ENCODE results near the gene GGCX. TPM values are rescaled to one million over a fixed set of nuclear protein-coding genes. Genes with fewer than 3 reads are reported as not detected.
A peak's percentile ranks its signal among the peaks of the same experiment; 100 is the strongest.
"Not testable (repeated sequence)": the region's sequence is repeated elsewhere in the genome, so short reads cannot be mapped to it uniquely, and the experiment has no call there.

GGCX gene
- total RNA-seq, 2 donors from 2014 or later: 21.2 to 21.5 TPM

DNA sequence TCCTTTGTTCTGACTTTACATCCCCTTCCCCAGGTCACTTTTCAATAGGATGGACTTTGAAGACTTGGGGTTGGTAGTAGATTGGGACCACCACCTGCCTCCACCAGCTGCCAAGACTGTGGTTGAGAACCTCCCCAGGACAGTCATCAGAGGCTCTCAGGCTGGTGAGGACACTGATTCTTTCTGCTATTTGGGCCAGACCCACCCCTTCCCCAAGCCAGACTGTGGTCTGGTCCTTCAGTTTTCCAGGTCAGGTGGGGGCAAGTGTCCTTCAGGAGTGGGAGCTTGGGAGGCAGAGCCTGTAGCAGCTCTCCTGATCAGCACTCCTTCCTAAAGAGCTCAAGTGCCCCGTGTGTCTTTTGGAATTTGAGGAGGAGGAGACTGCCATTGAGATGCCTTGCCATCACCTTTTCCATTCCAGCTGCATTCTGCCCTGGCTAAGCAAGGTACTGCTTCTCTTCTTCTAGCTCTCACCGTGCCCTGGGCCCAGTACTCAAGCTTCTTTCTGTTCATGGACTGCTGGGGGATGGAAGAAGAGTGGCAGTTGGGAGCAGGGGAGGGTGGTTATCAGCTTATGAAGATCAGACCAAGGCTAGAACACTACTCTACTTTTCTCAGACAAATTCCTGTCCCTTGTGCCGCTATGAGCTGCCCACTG lies 35.3 kb upstream of the GGCX start:
- ATAC-seq: no peak
- Mint-ChIP-seq H3K9me3 (no peaks in the 10 kb centered on the region), H3K27ac (peak overlapping the region; percentile 44 to 96)

DNA sequence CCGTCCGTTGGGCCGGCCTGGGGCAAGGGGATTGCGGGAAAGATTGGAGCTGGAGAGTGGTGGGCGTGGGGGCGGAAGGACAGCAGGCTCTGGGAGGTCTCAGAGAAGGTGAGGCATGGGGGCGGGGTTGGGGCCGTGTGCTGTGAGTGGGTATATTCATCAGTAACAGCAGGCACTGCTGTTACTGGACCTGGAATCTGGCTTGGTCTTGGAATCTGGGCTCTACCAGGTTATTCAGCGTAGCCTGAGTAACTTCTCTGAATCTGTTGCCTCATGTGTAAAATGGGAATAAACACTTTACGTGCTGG lies 34.7 kb upstream of the GGCX start:
- Mint-ChIP-seq H3K27ac (peak overlapping the region; percentile 96 to 99), H3K36me3 (peaks cover 13 to 16% of the 10 kb centered on the region in 2 donors), H3K9me3 (no peaks in the 10 kb centered on the region)
- DNase-seq (ENCODE audit: low spot score in 2 of 2) (no peak), ATAC-seq (peak in 1 of 2 donors; percentile 31)

More for the DNA sequence above, 35.3 kb upstream of the GGCX start:
- no peak for DNase-seq (ENCODE audit: low spot score in 2 of 2)
- peaks cover 13 to 16% of the 10 kb centered on the region in 2 donors for H3K36me3 Mint-ChIP-seq

DNA sequence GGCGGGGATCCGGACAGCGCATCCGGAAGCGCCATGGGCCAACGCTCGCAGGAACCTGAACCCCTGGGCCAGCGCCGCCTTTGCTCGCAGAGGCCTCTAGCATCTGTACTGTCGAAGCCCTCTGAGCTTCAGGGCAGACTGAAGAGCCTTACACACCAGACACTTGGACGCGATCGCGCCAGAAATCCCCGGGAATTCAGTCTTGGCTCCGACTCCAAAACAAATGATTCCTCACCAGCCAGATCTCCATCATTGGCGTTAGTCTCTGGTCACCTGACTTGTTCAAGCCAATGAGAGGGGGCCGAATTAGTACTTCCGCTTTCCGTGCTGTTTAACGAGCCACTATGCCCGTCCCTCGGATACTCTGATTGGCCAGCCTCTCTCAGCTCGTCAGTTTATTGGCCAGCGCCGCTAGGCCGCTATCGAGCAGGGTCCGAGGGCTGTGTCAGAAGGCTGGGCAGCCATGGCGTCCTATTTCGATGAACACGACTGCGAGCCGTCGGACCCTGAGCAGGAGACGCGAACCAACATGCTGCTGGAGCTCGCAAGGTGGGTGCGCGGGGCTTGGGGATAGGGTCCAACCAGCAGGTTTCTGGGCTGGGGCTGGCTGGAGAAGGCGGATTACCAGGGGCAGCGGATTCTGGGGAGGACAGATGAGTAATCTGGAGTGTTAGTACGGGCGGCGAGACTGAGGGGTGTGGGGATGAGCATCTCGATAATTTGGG lies 34.2 kb upstream of the GGCX start, which contains the start of gene RNF181:
RNF181 (plus strand) TSS at position 445 of the 725 bp plus-strand sequence; CDS start at position 464, 19 bp downstream.
- no peaks in the 10 kb centered on the region for H3K9me3 Mint-ChIP-seq
- peaks cover 13 to 16% of the 10 kb centered on the region in 2 donors for H3K36me3 Mint-ChIP-seq
- DNase-seq (ENCODE audit: low spot score in 2 of 2) (peak; percentile 87 to 94), ATAC-seq (peak; percentile 99)
- H3K27ac Mint-ChIP-seq: peak within 1 kb of the TSS; percentile 96 to 99

DNA sequence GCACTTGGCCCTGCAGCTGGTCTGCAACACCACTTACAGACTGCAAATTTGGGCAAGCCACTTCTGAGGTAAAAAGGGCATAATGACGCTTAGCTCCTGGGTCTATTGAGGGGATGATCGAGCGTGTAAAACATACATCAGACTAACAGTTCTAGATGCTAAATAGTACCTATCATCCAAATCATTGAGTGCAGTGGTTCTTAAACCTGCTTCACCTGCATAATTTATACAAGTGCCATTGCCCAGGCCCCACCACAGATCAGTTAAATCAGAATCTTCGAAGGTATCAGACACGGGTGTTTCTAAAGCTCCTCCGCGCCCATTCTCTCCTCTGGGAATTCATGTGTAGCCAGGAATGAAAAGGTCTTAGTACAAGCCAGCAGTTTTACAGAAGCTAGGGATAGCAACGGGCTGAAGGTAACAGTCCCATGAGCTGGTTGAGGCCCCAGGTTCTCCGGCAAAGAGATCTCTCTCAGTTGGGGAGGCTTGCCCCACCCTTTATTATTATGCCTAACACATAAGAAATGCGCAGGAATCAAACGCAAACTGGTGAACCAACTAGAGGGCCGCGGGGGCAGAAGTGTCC lies 33.5 kb upstream of the GGCX start:
- Mint-ChIP-seq H3K36me3 (peaks cover 13 to 16% of the 10 kb centered on the region in 2 donors), H3K27ac (peak overlapping the region; percentile 96 to 99), H3K9me3 (no peaks in the 10 kb centered on the region)
- DNase-seq (ENCODE audit: low spot score in 2 of 2) (no peak), ATAC-seq (no peak)

DNA sequence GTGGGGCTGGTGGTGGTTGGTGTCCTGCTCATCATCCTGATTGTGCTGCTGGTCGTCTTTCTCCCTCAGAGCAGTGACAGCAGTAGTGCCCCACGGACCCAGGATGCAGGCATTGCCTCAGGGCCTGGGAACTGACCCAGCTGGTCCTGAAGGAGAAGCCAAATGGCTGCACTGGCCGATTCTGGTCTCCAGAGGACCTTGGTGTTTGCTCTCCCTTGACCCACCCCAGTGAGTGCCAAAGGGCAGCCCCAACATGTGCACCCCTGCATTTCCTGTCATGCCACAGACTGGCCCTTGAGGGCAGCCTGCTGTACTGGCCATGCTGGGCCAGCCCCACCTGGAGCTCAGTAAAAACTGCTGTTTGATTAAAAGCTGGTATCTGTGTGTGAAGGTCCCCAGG lies 31.7 kb upstream of the GGCX start:
- Mint-ChIP-seq H3K9me3 (no peaks in the 10 kb centered on the region), H3K36me3 (peaks cover 13 to 16% of the 10 kb centered on the region in 2 donors)
- DNase-seq (ENCODE audit: low spot score in 2 of 2): no peak

DNA sequence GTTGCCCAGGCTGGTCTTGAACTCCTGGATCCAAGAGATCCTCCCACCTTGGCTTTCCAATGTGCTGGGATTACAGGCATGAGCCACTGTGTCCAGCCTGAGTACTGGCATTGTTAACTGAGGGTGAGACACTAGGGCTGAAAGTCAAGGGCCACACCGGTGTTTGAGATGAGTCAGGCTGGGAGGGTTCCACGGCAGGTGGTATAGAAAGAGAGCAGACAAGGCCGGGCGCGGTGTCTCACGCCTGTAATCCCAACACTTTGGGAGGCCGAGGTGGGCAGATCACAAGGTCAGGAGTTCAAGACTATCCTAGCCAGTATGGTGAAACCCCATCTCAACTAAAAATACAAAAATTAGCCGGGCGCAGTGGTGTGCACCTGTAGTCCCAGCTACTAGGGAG lies 31.0 kb upstream of the GGCX start:
- not testable (repeated sequence) for H3K9me3 Mint-ChIP-seq; ATAC-seq; H3K27ac Mint-ChIP-seq; DNase-seq (ENCODE audit: low spot score in 2 of 2)
- peaks cover 13 to 16% of the 10 kb centered on the region in 2 donors for H3K36me3 Mint-ChIP-seq

More for the DNA sequence above, 31.7 kb upstream of the GGCX start:
- H3K27ac Mint-ChIP-seq: peak overlapping the region in 1 of 2 donors; percentile 3
- ATAC-seq: no peak

DNA sequence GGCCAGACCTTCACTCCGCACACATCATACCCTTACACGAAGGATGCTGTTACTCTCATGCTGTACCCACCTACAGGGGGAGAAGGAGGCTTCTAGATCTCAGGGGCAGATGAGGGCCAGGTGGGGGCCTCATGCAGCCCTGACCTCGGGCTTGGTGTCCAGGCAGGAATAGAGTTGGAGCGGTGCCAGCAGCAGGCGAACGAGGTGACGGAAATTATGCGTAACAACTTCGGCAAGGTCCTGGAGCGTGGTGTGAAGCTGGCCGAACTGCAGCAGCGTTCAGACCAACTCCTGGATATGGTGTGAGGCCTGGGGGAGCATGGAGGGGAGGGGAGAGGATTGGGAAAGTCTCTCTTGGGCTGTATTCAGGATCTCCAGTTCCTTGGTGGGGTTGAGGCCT lies 30.3 kb upstream of the GGCX start:
- H3K9me3 Mint-ChIP-seq: no peaks in the 10 kb centered on the region
- peaks cover 13 to 16% of the 10 kb centered on the region in 2 donors for H3K36me3 Mint-ChIP-seq
- ATAC-seq: no peak
- H3K27ac Mint-ChIP-seq: no peak overlapping the region
- no peak for DNase-seq (ENCODE audit: low spot score in 2 of 2)

DNA sequence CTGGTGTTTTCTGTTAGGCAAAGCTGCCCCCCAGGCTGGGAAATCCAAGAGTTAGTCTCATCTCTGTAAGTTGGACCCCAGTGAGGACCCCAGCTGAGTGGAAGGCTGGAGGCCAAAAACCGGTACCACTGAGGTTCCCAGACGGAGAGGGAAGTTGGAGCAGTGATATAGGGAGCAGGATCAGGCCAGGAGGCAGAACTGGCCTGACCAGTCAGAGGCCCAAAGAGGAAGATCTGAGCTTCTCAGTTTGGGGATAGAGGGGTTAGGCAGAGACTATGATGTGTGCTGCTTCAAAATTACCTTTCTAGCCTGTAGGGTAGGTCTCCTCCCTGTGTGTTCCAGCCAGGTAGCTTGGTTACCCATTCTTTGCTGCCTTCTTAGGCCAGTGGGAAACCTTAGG lies 29.7 kb upstream of the GGCX start:
- no peak for ATAC-seq
- Mint-ChIP-seq H3K27ac (peak overlapping the region in 1 of 2 donors; percentile 42), H3K9me3 (no peaks in the 10 kb centered on the region), H3K36me3 (peaks cover 10 to 13% of the 10 kb centered on the region in 2 donors)
- no peak for DNase-seq (ENCODE audit: low spot score in 2 of 2)

DNA sequence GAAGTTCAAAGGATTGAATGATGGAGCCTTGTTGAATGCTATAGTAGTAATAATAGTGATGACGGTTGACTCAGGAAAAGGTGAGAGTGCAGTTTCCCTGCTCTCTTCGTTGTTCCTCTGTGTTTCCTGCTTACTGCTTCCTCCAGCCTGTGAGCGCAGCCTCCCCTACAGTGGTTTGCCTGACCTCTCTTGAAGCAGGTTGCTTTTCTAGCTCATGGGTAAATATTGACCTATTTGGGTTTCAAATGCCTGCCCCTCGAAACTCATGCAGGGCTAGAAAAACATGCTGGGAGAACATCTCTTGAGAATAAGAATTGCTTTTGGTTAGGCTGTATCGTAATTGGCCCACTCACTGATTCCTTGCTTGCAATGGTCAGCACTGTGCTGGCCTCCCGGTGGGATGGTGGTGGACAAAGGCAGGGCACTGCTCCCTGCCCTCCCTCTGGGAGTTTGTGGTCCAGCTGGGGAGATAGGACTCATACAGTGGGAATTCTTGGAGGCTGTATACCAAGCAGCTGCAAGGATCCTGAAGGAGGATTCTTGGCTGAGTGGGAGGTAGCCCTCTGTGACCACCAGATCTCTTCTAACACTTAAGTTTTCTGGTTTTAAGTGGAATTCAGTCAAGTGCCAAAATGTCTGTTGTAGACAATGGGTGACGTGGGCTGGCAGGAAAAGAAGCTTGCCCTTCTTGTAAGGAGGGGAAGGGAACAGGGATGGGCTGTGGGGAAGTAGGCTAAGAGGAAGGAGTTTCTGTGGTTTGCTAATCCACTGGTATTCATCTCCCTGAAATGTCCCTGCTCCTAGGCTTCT lies 28.9 kb upstream of the GGCX start:
- DNase-seq (ENCODE audit: low spot score in 2 of 2): no peak
- no peak for ATAC-seq
- no peaks in the 10 kb centered on the region for H3K9me3 Mint-ChIP-seq
- peak overlapping the region in 1 of 2 donors; percentile 42 for H3K27ac Mint-ChIP-seq
- peaks cover 3 to 8% of the 10 kb centered on the region in 2 donors for H3K36me3 Mint-ChIP-seq

DNA sequence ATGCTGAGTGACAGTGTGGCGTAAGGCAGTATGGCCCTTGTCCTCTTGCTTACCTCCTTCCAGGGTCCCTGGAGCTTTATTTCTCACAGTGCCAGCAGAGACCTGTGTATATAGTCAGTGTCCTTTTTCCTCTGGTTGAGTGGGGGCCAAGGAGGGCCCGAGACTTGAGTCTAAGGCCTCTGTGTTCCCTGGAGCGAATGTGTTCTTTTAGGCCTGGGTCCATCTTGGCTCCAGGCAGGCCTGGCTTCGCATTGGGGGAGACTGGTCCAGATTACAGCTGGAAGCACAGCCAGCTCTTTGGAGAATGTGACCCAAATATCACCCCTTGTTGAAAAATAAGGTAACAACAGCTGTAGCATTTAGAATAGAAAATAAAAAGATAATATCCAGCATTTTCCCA lies 27.9 kb upstream of the GGCX start:
- Mint-ChIP-seq H3K36me3 (no peaks in the 10 kb centered on the region), H3K9me3 (no peaks in the 10 kb centered on the region), H3K27ac (no peak overlapping the region)
- ATAC-seq: no peak
- no peak for DNase-seq (ENCODE audit: low spot score in 2 of 2)

DNA sequence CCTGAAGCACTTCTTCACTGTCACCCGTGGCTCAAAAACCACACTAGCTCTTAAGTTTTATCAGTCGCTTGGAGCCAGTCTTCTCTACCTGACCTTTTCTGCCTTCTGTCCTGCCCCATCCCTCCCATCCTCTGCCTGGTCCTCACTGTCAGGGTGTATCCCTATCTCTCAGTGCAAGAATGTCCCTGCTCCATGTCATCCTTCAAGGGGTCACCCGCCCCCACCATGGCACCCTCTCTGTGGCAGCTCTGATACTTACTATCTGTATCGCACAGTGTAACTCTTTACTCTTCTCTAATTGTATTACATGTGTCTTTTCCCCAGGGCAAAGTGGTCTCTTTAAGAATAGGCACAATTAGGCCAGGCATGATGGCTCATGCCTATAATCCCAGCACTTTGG lies 27.4 kb upstream of the GGCX start:
- ATAC-seq (no peak), DNase-seq (ENCODE audit: low spot score in 2 of 2) (no peak)
- peak overlapping the region in 1 of 2 donors; percentile 24 for H3K27ac Mint-ChIP-seq
- H3K9me3 Mint-ChIP-seq: no peaks in the 10 kb centered on the region
- no peaks in the 10 kb centered on the region for H3K36me3 Mint-ChIP-seq

DNA sequence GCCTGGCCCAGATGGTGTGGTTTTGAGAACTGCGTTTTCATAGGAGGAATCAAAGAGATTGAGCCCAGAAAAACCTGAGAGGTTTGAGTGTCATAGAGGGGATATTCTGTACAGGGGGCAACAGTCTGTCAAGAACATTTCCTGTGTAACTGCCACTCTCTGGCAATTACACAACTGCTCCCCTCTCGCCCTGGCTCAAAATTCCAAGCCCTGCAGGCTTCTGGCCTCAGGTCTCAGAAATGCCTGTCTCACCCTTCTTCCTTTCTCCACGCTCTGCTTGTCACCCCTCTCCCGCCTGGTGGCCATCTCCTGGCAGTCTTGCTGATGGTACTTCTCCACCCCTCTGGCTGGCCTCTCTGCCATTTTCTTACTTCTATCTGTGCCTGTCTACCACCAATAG lies 26.9 kb upstream of the GGCX start:
- H3K36me3 Mint-ChIP-seq: peaks cover 0 to 4% of the 10 kb centered on the region in 2 donors
- DNase-seq (ENCODE audit: low spot score in 2 of 2) (no peak), ATAC-seq (no peak)
- H3K9me3 Mint-ChIP-seq: no peaks in the 10 kb centered on the region
- H3K27ac Mint-ChIP-seq: peak overlapping the region; percentile 24 to 37

DNA sequence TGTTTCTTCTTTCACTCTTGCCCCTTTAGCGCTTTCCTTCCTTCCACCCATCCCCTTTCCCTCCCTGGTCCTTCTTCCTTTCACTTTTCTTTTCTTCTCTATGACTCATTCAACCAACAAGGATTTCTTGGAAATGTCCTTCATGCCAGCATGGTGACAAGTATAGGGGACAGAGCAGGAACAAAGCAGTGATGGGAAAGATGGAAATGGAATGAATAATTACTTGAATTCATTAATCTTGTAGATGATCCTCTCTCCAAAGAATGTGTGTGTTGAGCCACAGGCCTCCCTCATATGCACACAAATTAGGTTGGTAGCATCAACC lies 24.4 kb upstream of the GGCX start:
- ATAC-seq (no peak), DNase-seq (ENCODE audit: low spot score in 2 of 2) (no peak)
- Mint-ChIP-seq H3K27ac (peak overlapping the region; percentile 85 to 93), H3K9me3 (no peaks in the 10 kb centered on the region), H3K36me3 (peaks cover 0 to 18% of the 10 kb centered on the region in 2 donors)

DNA sequence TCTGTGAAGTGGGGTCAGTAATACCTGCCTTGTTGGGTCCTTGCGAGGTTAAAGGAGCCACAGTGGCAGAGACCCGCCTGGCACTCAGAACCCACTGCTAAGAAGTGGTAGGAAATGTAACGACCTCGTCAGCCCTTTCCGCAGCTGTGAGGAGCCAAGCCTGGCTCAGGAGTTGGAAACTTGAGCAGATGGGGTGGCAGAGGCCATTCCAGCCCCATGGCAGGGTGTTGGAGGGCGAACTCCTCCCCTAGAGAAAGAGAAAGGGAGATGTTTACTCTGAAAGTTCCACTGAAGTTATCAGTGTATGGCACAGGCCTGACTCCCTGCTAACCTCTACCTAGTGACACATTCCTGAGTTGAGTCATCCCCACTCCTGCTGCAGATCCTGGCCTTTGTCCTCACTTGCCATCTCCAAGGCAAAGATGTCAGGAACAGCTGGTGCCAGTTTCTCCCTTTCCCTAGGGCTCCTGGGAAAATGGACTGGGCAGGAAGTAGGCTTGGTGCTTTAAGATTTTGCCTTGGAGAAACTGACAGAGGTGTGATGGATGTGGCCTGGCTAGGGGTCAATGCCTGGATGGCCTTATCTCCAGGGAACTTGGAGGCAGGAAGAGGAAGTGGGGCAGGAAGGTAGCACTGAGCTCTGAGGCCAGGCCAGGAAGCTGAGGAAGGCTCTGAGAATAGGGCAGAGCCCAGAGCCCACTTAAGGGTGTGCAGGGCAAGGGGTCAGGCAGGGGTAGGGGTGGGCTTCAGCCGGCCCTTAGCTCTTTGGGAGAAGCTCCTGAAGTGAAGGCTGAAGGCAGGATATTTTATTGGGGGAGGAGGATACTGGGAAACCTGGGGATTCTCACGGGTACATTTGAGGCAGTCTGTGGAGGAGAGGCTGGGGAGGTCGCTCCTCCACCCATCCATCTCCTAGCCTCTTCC lies 23.8 kb upstream of the GGCX start:
- Mint-ChIP-seq H3K36me3 (peaks cover 0 to 18% of the 10 kb centered on the region in 2 donors), H3K27ac (peak overlapping the region; percentile 85 to 93), H3K9me3 (no peaks in the 10 kb centered on the region)
- peak; percentile 77 to 85 for ATAC-seq
- no peak for DNase-seq (ENCODE audit: low spot score in 2 of 2)

DNA sequence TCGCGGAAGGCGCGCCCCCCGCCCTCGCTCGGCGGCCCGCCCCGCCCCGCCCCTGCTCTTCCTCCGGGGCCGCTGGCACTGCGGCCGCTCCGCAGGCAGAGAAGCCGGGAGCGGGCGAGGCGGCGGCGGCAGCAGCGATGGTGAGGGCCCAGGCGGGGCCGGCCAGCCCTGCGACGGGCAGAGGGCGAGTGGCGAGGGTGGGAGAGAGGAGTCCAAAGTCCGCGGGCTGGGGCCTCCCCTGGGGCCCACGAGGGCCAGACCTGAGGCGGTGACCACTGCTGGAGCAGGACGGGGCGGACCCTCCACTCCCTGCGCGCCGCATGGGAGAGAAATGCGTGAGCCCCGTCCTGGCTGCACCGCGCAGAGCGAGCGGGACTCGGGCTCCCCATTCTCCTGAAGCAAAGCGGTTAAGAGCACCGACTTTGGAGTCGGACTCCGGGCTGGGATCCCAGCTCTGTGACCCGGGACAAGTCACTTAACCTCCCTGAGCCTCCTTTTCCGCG lies 23.1 kb upstream of the GGCX start, which contains the start of gene VAMP5:
VAMP5 (plus strand) TSS at position 78 of the 503 bp plus-strand sequence; CDS start at position 138, 60 bp downstream.
- ATAC-seq (peak; percentile 51 to 53), DNase-seq (ENCODE audit: low spot score in 2 of 2) (no peak)
- Mint-ChIP-seq H3K9me3 (no peaks in the 10 kb centered on the region), H3K36me3 (peaks cover 5 to 18% of the 10 kb centered on the region in 2 donors), H3K27ac (peak within 1 kb of the TSS; percentile 85 to 93)
